H1 (cell line): ENCODE measurements around the gene SLC13A2. TPM values are rescaled to one million over a fixed set of nuclear protein-coding genes. Genes with fewer than 3 reads are reported as not detected.

Experiments used
- CTCF ChIA-PET: fragments of 300-600 bp; sonication (Branson Sonifier 250); formaldehyde crosslinking; loops from one replicate; lab custom pipeline; 2021; ENCODE audit not compliant: partially characterized antibody; lab: Charles Lee
- POLR2A ChIA-PET: fragments of 300-600 bp; sonication (Branson Sonifier 250); formaldehyde crosslinking; loops from one replicate; lab custom pipeline; 2021; ENCODE audit warnings: inconsistent platforms; ENCODE audit not compliant: partially characterized antibody; lab: Charles Lee
- DNase-seq, 2 experiments: peaks; one replicate each; pipeline versions ENCODE4 v3.0.0 to v3.0.0-alpha.2; 2010 to 2022; ENCODE audit warnings: low spot score in 2 of 2, low read depth in 1 of 2, mixed read lengths in 1 of 2
- FAIRE-seq: peaks from 2 replicates; lab custom pipeline; 2011; peaks lifted over from hg19 to GRCh38; lab: Jason Lieb, UNC
- H2AFZ ChIP-seq: 2 replicates; pipeline ENCODE4 v1.8.1; 2012; ENCODE audit warnings: low read length, inconsistent platforms
- H2AK5ac ChIP-seq: 2 replicates; pipeline ENCODE4 v1.6.1; 2013; ENCODE audit warnings: low read depth, low read length
- H2BK120ac ChIP-seq: replicated peaks from 2 replicates; pipeline ENCODE3; 2013; ENCODE audit warnings: low read depth, low read length, inconsistent platforms
- H2BK12ac ChIP-seq: 2 replicates; pipeline ENCODE4 v1.6.1; 2013; ENCODE audit warnings: low read depth, low read length
- H2BK15ac ChIP-seq: 2 replicates; pipeline ENCODE4 v1.6.1; 2013; ENCODE audit warnings: low read length
- H2BK20ac ChIP-seq: 2 replicates; pipeline ENCODE4 v1.6.1; 2013; ENCODE audit warnings: low read length
- H2BK5ac ChIP-seq: 2 replicates; pipeline ENCODE4 v1.6.1; 2013; ENCODE audit warnings: low read depth, low read length
- H3K14ac ChIP-seq: 2 replicates; pipeline ENCODE4 v1.6.1; 2013; ENCODE audit warnings: inconsistent platforms; ENCODE audit not compliant: insufficient read length
- H3K18ac ChIP-seq: 2 replicates; pipeline ENCODE4 v1.6.1; 2013; ENCODE audit warnings: low read length; ENCODE audit errors: extremely low read depth
- H3K23ac ChIP-seq: 2 replicates; pipeline ENCODE4 v1.6.1; 2013; ENCODE audit warnings: inconsistent platforms; ENCODE audit not compliant: insufficient read length
- H3K23me2 ChIP-seq: 2 replicates; pipeline ENCODE4 v1.6.1; 2013; ENCODE audit warnings: low read depth, low read length
- H3K27ac ChIP-seq: 2 replicates; pipeline ENCODE4 v1.6.1; 2011; ENCODE audit warnings: low read depth, low read length, inconsistent platforms
- H3K27me3 ChIP-seq, 4 experiments: replicated peaks in 1 of 4; 1 replicate in 1 of 4; 2 replicates in 3 of 4; pipeline versions ENCODE4 v1.6.1 to v1.8.1; 2011 to 2013; ENCODE audit warnings: low read length in 3 of 4, mild to moderate bottlenecking in 3 of 4, inconsistent platforms in 2 of 4, mixed read lengths in 2 of 4, moderate library complexity in 1 of 4; ENCODE audit not compliant: control insufficient read depth in 3 of 4, insufficient read depth in 3 of 4; ENCODE audit errors: extremely low read depth in 1 of 4
- H3K36me3 ChIP-seq, 4 experiments: 2 replicates each; pipeline versions ENCODE4 v1.6.1 to v1.8.1; 2011 to 2013; ENCODE audit warnings: mild to moderate bottlenecking in 4 of 4, low read length in 3 of 4, moderate library complexity in 2 of 4, control low read depth in 1 of 4, inconsistent platforms in 1 of 4; ENCODE audit not compliant: insufficient read depth in 4 of 4, control insufficient read depth in 2 of 4
- H3K4ac ChIP-seq: replicated peaks from 2 replicates; pipeline ENCODE3; 2013; ENCODE audit warnings: low read length, low read depth, mixed read lengths, inconsistent platforms; ENCODE audit not compliant: insufficient read length
- H3K4me1 ChIP-seq, 4 experiments: replicated peaks in 1 of 4; 1 replicate in 1 of 4; 2 replicates in 3 of 4; pipeline versions ENCODE4 v1.6.1 to v1.8.1; 2011 to 2013; ENCODE audit warnings: low read length in 3 of 4, inconsistent platforms in 2 of 4, mixed read lengths in 1 of 4; ENCODE audit not compliant: insufficient read depth in 4 of 4, control insufficient read depth in 3 of 4
- H3K4me2 ChIP-seq, 2 experiments: 2 replicates each; pipeline versions ENCODE4 v1.6.1 to v1.8.1; 2011 to 2013; ENCODE audit warnings: low read depth in 2 of 2, low read length in 2 of 2, control low read depth in 1 of 2, inconsistent platforms in 1 of 2, mild to moderate bottlenecking in 1 of 2; ENCODE audit not compliant: insufficient read depth in 1 of 2
- H3K4me3 ChIP-seq, 4 experiments: fragments of 200-600, 300-600 bp in 1 of 4; sonication (generic), shearing (Covaris generic), sonication (Bioruptor Twin) in 1 of 4; 2 replicates each; pipeline versions ENCODE4 v1.5.1 to v1.8.1; 2011 to 2016; ENCODE audit warnings: low read length in 4 of 4, low read depth in 3 of 4, control low read depth in 2 of 4, inconsistent platforms in 2 of 4, mild to moderate bottlenecking in 2 of 4, mixed read lengths in 1 of 4, moderate library complexity in 1 of 4; ENCODE audit not compliant: insufficient read depth in 2 of 4; ENCODE audit errors: extremely low read depth in 1 of 4
- H3K56ac ChIP-seq: replicated peaks from 2 replicates; pipeline ENCODE3; 2013; ENCODE audit warnings: low read depth, mild to moderate bottlenecking, mixed read lengths, low read length, inconsistent platforms; ENCODE audit not compliant: insufficient read length
- H3K79me1 ChIP-seq: 2 replicates; pipeline ENCODE4 v1.6.1; 2013; ENCODE audit warnings: low read depth, low read length, control low read depth
- H3K79me2 ChIP-seq, 2 experiments: 2 replicates each; pipeline versions ENCODE4 v1.6.1 to v1.8.1; 2012 to 2013; ENCODE audit warnings: low read length in 2 of 2, mild to moderate bottlenecking in 2 of 2, inconsistent platforms in 1 of 2; ENCODE audit not compliant: insufficient read depth in 2 of 2, control insufficient read depth in 1 of 2
- H3K9ac ChIP-seq, 4 experiments: replicated peaks in 1 of 4; 1 replicate in 1 of 4; 2 replicates in 3 of 4; pipeline versions ENCODE4 v1.6.1 to v1.8.1; 2011 to 2013; ENCODE audit warnings: low read depth in 3 of 4, low read length in 3 of 4, control low read depth in 2 of 4, mild to moderate bottlenecking in 2 of 4, moderate library complexity in 2 of 4, inconsistent platforms in 1 of 4; ENCODE audit errors: extremely low read depth in 1 of 4
- H3K9me3 ChIP-seq, 2 experiments: 2 replicates each; pipeline versions ENCODE4 v1.6.1 to v1.8.1; 2012 to 2013; ENCODE audit warnings: mild to moderate bottlenecking in 2 of 2, moderate library complexity in 2 of 2, control low read depth in 1 of 2, inconsistent platforms in 1 of 2, low read depth in 1 of 2, low read length in 1 of 2, mixed read lengths in 1 of 2; ENCODE audit not compliant: insufficient read depth in 2 of 2
- H4K20me1 ChIP-seq, 2 experiments: replicated peaks in 1 of 2; 2 replicates each; pipeline versions ENCODE3 to v1.8.1; 2011 to 2013; ENCODE audit warnings: inconsistent platforms in 2 of 2, low read length in 2 of 2, mild to moderate bottlenecking in 1 of 2; ENCODE audit not compliant: insufficient read depth in 2 of 2, control insufficient read depth in 1 of 2
- H4K5ac ChIP-seq: 2 replicates; pipeline ENCODE4 v1.6.1; 2013; ENCODE audit warnings: low read length, low read depth, mixed read lengths, inconsistent platforms; ENCODE audit not compliant: insufficient read length
- H4K8ac ChIP-seq: 2 replicates; pipeline ENCODE4 v1.8.0; 2013; ENCODE audit warnings: mild to moderate bottlenecking, moderate library complexity, low read length, inconsistent platforms; ENCODE audit not compliant: insufficient read depth; ENCODE audit errors: extremely low read depth
- H4K91ac ChIP-seq: replicated peaks from 2 replicates; pipeline ENCODE3; 2013; ENCODE audit warnings: low read length, mixed read lengths, inconsistent platforms; ENCODE audit not compliant: insufficient read length
- BRCA1 ChIP-seq: IDR thresholded peaks from 2 replicates; pipeline ENCODE4 v1.6.1; 2012; ENCODE audit warnings: low read depth, low read length, improper control_type of control experiment
- EZH2 ChIP-seq: fragments of 200-600 bp; sonication (generic); IDR thresholded peaks from 2 replicates; pipeline ENCODE4 v1.7.1; 2012; ENCODE audit warnings: low read depth, mild to moderate bottlenecking, moderate library complexity, low read length, inconsistent platforms; ENCODE audit not compliant: severe bottlenecking
- NANOG ChIP-seq: IDR thresholded peaks from 2 replicates; pipeline ENCODE4 v1.6.1; 2011; ENCODE audit warnings: low read length, low read depth, mild to moderate bottlenecking, inconsistent platforms; ENCODE audit not compliant: insufficient read depth, poor library complexity, severe bottlenecking
- RFX5 ChIP-seq: IDR thresholded peaks from 2 replicates; pipeline ENCODE4 v1.6.1; 2011; ENCODE audit warnings: low read depth, low read length, improper control_type of control experiment, borderline replicate concordance
- WGBS, 2 experiments: shearing (Covaris generic) in 1 of 2; methylation state at CpG; one replicate each; pipeline versions ENCODE4 v1.1.6 to v1.1.7; 2013 to 2015; ENCODE audit warnings: low lambda C conversion rate in 2 of 2, mixed read lengths in 2 of 2, inconsistent platforms in 1 of 2, low coverage in 1 of 2, missing lambda C conversion rate in 1 of 2; ENCODE audit not compliant: insufficient replicate concordance in 2 of 2, insufficient coverage in 1 of 2, insufficient read length in 1 of 2; ENCODE audit errors: extremely low coverage in 1 of 2, missing lambda C conversion rate in 1 of 2; 5-methylcytosine and 5-hydroxymethylcytosine counted together
- polyA plus RNA-seq, 7 experiments: library from polyadenylated mRNA; depleted of rRNA in 3 of 7; stranded (reverse) in 5 of 7; unstranded in 2 of 7; fragments of >200 nt in 5 of 7; fragments of 200-250 nt in 2 of 7; gene quantifications; 1 replicate in 5 of 7; 2 replicates in 1 of 7; 4 replicates in 1 of 7; pipeline versions ENCODE4 v1.2.1 to v1.2.3, GENCODE V29; 2011 to 2013; ENCODE audit warnings: missing spikeins in 2 of 7, mixed read lengths in 2 of 7
- total RNA-seq: library from RNA; stranded (reverse); fragmentation: NEBNext Ultra II Directional; extraction: Animal tissue kit (Norgen Biotek cat#: 25700); gene quantifications from 2 replicates; pipeline ENCODE4 v1.2.1, GENCODE V29; 2021

The SLC13A2 gene
- total and polyA plus RNA-seq, 2 of the 8 experiments (the other 6 are each of a cell fraction or from before 2014, with no cell fraction given) = not detected

GRCh38 chr17:28544402-28545140, 71.1 kb downstream of the SLC13A2 start:
- POLR2A ChIA-PET = interaction anchor here (1.2 to 1.5 kb wide), 3 partner anchors 10 to 99 kb away, joined by 3 to 4 read pairs (median 3); no protein-coding TSS in a partner anchor
- no peak for TF ChIP-seq NANOG
- no peak for TF ChIP-seq RFX5
- TF ChIP-seq BRCA1 = no peak
- TF ChIP-seq EZH2 = no peak
- H3K4me2 ChIP-seq = peak overlapping the region in 1 of 2 experiments; percentile 21; a peak in 1 of 4 replicates
- peak overlapping the region; percentile 29 for H4K91ac ChIP-seq
- H3K4me3 ChIP-seq = no peak overlapping the region
- no peaks in the 10 kb centered on the region for H3K79me2 ChIP-seq
- H3K36me3 ChIP-seq = peaks cover 0 to 7% (median 2%) of the 10 kb centered on the region in 4 experiments; a peak in 3 of 8 replicates
- no peak overlapping the region for H3K23ac ChIP-seq
- H4K5ac ChIP-seq = peak overlapping the region; percentile 10
- CTCF ChIA-PET = interaction anchor here (0.6 to 18.4 kb wide), 3 partner anchors 9 to 280 kb away, joined by 3 to 547 read pairs (median 80); partner anchors contain the start of gene FOXN1
- H2BK120ac ChIP-seq = no peak overlapping the region
- H3K4me1 ChIP-seq = peaks cover 0 to 9% (median 3%) of the 10 kb centered on the region in 4 experiments; a peak in 4 of 7 replicates
- no peak overlapping the region for H3K27ac ChIP-seq
- peaks cover under 1 to 7% of the 10 kb centered on the region in 2 experiments for H4K20me1 ChIP-seq
- no peaks in the 10 kb centered on the region for H3K27me3 ChIP-seq
- H2AFZ ChIP-seq = no peak overlapping the region
- no peak overlapping the region; the same call in 1 of the 2 replicates for H3K18ac ChIP-seq
- FAIRE-seq = no peak
- 0 out of 2 replicates have a peak overlapping the region, but pooled peaks have one; percentile 11 for H2BK20ac ChIP-seq
- no peak overlapping the region for H3K9ac ChIP-seq
- DNase-seq = no peak
- H2BK5ac ChIP-seq = peak overlapping the region; percentile 36; the same call in 1 of the 2 replicates
- H2BK12ac ChIP-seq = peak overlapping the region; percentile 45; the same call in 1 of the 2 replicates
- H3K56ac ChIP-seq = no peak overlapping the region
- H3K23me2 ChIP-seq = no peaks in the 10 kb centered on the region
- 78% methylated on average over 4 of the region's 4 CpGs; no CpG with 5 or more reads in 1 of the 2 experiments for WGBS, 2 experiments
- H3K79me1 ChIP-seq = no peaks in the 10 kb centered on the region; the same call in 1 of the 2 replicates
- no peak overlapping the region for H3K4ac ChIP-seq
- no peak overlapping the region for H2AK5ac ChIP-seq
- H4K8ac ChIP-seq = 0 out of 2 replicates have a peak overlapping the region, but pooled peaks have one; percentile 18
- H3K9me3 ChIP-seq = no peaks in the 10 kb centered on the region
- no peak overlapping the region for H3K14ac ChIP-seq
- H2BK15ac ChIP-seq = 0 out of 2 replicates have a peak overlapping the region, but pooled peaks have one; percentile 4
